PC-3 (cell line): ENCODE data around the gene ADI1.

Experiments used
- EZH2phosphoT487 ChIP-seq: fragments of 300-600 bp; sonication (generic); IDR thresholded peaks from 2 replicates; pipeline ENCODE4 v1.6.1; 2018; ENCODE audit warnings: mild to moderate bottlenecking, antibody characterized with exemption, low read length, borderline replicate concordance
- TF ChIP-seq, protein P1 (sequence below): fragments of 300-600 bp; sonication (generic); conservative IDR thresholded peaks from 2 replicates; pipeline ENCODE4 v1.5.1; 2017; ENCODE audit warnings: antibody characterized with exemption, low read depth, mild to moderate bottlenecking, low read length

DNA sequence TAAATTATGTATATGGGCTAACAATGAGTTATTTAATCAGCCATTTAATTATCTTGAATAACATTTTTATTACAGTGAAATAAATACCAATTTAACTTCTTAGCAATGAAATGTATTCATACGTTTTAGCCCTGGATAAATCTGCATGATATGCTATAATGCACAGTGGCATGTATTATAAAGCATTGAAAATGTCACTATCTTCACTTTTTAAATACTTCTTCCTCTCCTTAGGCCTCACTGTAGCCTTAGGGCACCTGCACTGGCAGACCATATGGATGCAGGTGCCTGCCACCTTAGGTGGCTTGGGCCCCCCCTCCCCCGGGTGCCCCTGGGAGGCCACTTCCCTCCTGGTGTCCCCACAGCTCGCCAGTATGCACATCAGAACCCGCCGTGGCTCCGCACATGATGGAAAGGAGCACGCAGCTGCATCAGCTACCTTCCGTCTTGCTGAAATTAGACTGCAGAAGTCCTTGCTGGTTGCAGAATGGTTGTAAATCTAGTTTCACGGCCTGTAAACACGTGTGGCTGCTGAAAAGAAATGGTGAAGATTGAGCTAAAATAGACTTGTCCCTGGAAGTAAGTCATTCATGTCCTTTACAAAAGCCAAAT lies 56.7 kb downstream of the ADI1 start:
- TF ChIP-seq, protein P1, sequence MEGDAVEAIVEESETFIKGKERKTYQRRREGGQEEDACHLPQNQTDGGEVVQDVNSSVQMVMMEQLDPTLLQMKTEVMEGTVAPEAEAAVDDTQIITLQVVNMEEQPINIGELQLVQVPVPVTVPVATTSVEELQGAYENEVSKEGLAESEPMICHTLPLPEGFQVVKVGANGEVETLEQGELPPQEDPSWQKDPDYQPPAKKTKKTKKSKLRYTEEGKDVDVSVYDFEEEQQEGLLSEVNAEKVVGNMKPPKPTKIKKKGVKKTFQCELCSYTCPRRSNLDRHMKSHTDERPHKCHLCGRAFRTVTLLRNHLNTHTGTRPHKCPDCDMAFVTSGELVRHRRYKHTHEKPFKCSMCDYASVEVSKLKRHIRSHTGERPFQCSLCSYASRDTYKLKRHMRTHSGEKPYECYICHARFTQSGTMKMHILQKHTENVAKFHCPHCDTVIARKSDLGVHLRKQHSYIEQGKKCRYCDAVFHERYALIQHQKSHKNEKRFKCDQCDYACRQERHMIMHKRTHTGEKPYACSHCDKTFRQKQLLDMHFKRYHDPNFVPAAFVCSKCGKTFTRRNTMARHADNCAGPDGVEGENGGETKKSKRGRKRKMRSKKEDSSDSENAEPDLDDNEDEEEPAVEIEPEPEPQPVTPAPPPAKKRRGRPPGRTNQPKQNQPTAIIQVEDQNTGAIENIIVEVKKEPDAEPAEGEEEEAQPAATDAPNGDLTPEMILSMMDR = peak; percentile 9; the same call in 1 of the 2 replicates
- TF ChIP-seq EZH2phosphoT487 = no peak
